ENCODE measurements around the gene COMMD1. TPM values are rescaled to one million over a fixed set of nuclear protein-coding genes. Genes with fewer than 3 reads are reported as not detected.

Gene COMMD1
- total RNA-seq, 4 donors from 2014 or later: 51.8 to 78.6 (median 58.3) TPM

GRCh38 chr2:61898810-61899209 is 6.7 kb upstream of the COMMD1 start:
- no peak for ATAC-seq
- no peak for TF ChIP-seq POLR2A (IDR thresholded peaks at IDR 0.05)
- TF ChIP-seq, protein P1, sequence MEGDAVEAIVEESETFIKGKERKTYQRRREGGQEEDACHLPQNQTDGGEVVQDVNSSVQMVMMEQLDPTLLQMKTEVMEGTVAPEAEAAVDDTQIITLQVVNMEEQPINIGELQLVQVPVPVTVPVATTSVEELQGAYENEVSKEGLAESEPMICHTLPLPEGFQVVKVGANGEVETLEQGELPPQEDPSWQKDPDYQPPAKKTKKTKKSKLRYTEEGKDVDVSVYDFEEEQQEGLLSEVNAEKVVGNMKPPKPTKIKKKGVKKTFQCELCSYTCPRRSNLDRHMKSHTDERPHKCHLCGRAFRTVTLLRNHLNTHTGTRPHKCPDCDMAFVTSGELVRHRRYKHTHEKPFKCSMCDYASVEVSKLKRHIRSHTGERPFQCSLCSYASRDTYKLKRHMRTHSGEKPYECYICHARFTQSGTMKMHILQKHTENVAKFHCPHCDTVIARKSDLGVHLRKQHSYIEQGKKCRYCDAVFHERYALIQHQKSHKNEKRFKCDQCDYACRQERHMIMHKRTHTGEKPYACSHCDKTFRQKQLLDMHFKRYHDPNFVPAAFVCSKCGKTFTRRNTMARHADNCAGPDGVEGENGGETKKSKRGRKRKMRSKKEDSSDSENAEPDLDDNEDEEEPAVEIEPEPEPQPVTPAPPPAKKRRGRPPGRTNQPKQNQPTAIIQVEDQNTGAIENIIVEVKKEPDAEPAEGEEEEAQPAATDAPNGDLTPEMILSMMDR (IDR thresholded peaks at IDR 0.05 in 4 of 5, conservative IDR thresholded peaks at IDR 0.05 in 1 of 5): no peak
- in situ Hi-C loops (cut with MboI; ENCODE audit: low sequenced_read_pairs in 4 of 4) (loop anchor here in 2 of 4 donors (25.0 kb wide), 2 partner anchors 813 to 1137 kb away; partner anchors contain the start of genes EHBP1 (in 2 of the 2) and PAPOLG (in 1 of the 2)), intact Hi-C loops (cut with DNase I; ENCODE audit: low total_unique reads) (no loop called here)
- Histone ChIP-seq H3K4me3 (no peak overlapping the region), H3K36me3 (no peaks in the 10 kb centered on the region), H3K9me3 (no peaks in the 10 kb centered on the region), H3K27me3 (no peaks in the 10 kb centered on the region), H3K27ac (no peak overlapping the region), H3K4me1 (no peaks in the 10 kb centered on the region)
- no peak for DNase-seq

DNA sequence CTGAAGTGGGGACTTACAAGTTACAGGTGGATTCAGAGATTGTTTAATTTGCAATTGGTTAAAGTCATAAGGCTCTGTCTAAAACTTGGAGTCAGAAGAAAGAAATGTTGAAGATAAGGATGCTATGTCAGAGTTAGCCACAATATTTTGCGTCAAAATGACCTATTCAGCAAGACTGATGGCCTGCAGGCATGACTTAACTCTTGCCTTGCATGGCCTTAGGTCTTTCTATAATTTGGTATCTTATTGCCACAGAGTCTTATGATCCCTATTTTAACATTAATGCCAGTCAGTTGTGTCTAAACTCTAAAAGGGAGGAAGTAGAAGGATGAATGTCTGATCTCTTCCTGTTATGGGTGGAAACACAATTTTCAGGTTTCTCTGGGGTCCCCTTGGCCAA is 5.2 kb upstream of the COMMD1 start:
- in situ Hi-C loops (cut with MboI; ENCODE audit: low sequenced_read_pairs in 4 of 4): no loop called here
- Histone ChIP-seq H3K4me1 (peaks cover 0 to 5% of the 10 kb centered on the region in 2 donors), H3K4me3 (no peak overlapping the region), H3K27ac (no peak overlapping the region), H3K9me3 (no peaks in the 10 kb centered on the region), H3K36me3 (no peaks in the 10 kb centered on the region), H3K27me3 (no peaks in the 10 kb centered on the region)
- intact Hi-C loops (cut with DNase I; ENCODE audit: low total_unique reads): no loop called here
- DNase-seq (no peak), ATAC-seq (no peak)
- no peak for TF ChIP-seq POLR2A (IDR thresholded peaks at IDR 0.05)
- TF ChIP-seq, protein P1 (IDR thresholded peaks at IDR 0.05 in 4 of 5, conservative IDR thresholded peaks at IDR 0.05 in 1 of 5): no peak

GRCh38 chr2:61906186-61906470 is 654 bp downstream of the COMMD1 start:
- Histone ChIP-seq H3K27me3 (no peaks in the 10 kb centered on the region), H3K27ac (peak overlapping the region; percentile 81 to 89 (median 84)), H3K4me1 (peaks cover 5 to 20% of the 10 kb centered on the region in 2 donors), H3K36me3 (no peaks in the 10 kb centered on the region), H3K4me3 (peak overlapping the region; percentile 90 to 92 (median 90)), H3K9me3 (no peaks in the 10 kb centered on the region)
- intact Hi-C loops (cut with DNase I; ENCODE audit: low total_unique reads): no loop called here
- TF ChIP-seq, protein P1 (IDR thresholded peaks at IDR 0.05 in 4 of 5, conservative IDR thresholded peaks at IDR 0.05 in 1 of 5): no peak
- no peak for DNase-seq
- in situ Hi-C loops (cut with MboI; ENCODE audit: low sequenced_read_pairs in 4 of 4): no loop called here
- peak; percentile 15 to 40 for ATAC-seq

GRCh38 chr2:61909116-61909515 is 3.6 kb downstream of the COMMD1 start:
- Histone ChIP-seq H3K36me3 (no peaks in the 10 kb centered on the region), H3K9me3 (no peaks in the 10 kb centered on the region), H3K27ac (no peak overlapping the region), H3K27me3 (no peaks in the 10 kb centered on the region), H3K4me3 (no peak overlapping the region), H3K4me1 (peaks cover 16 to 27% of the 10 kb centered on the region in 2 donors)
- in situ Hi-C loops (cut with MboI; ENCODE audit: low sequenced_read_pairs in 4 of 4): no loop called here
- intact Hi-C loops (cut with DNase I; ENCODE audit: low total_unique reads): no loop called here
- TF ChIP-seq, protein P1 (IDR thresholded peaks at IDR 0.05 in 4 of 5, conservative IDR thresholded peaks at IDR 0.05 in 1 of 5): no peak
- TF ChIP-seq POLR2A (IDR thresholded peaks at IDR 0.05): no peak
- no peak for DNase-seq
- no peak for ATAC-seq

GRCh38 chr2:61910603-61911002 is 5.1 kb downstream of the COMMD1 start:
- intact Hi-C loops (cut with DNase I; ENCODE audit: low total_unique reads): loop anchor here (10.0 kb wide), 1 partner anchor 284 kb away; the partner anchor contains the start of gene B3GNT2

More at GRCh38 chr2:61910603-61911002, 5.1 kb downstream of the COMMD1 start:
- no peaks in the 10 kb centered on the region for H3K27me3 ChIP-seq
- no peak overlapping the region for H3K4me3 ChIP-seq
- DNase-seq (no peak), ATAC-seq (no peak)
- H3K27ac ChIP-seq: no peak overlapping the region
- no peaks in the 10 kb centered on the region for H3K9me3 ChIP-seq
- no peak for TF ChIP-seq POLR2A (IDR thresholded peaks at IDR 0.05)
- TF ChIP-seq, protein P1 (IDR thresholded peaks at IDR 0.05 in 4 of 5, conservative IDR thresholded peaks at IDR 0.05 in 1 of 5): no peak
- peaks cover 16 to 22% of the 10 kb centered on the region in 2 donors for H3K4me1 ChIP-seq
- H3K36me3 ChIP-seq: no peaks in the 10 kb centered on the region
- in situ Hi-C loops (cut with MboI; ENCODE audit: low sequenced_read_pairs in 4 of 4): no loop called here

Measured in gastrocnemius medialis (tissue), 4 donors.